DMS53 treated with DMSO at 0.1 percent for 48 hours (cell line): Measurements from ENCODE around the gene RNU5B-1.
"Not testable (repeated sequence)": the region's sequence is repeated elsewhere in the genome, so short reads cannot be mapped to it uniquely, and the experiment has no call there.

Experiments used
- DNase-seq: peaks from one replicate; lab custom pipeline; 2025; ENCODE audit not compliant: unreplicated experiment; lab: John Stamatoyannopoulos, UW

The RNU5B-1 gene

GRCh38 chr15:65339920-65340319 lies 35.4 kb downstream of the RNU5B-1 start:
- no peak for DNase-seq

- no peak for DNase-seq
Measured at GRCh38 chr15:65342493-65342892, 38.0 kb downstream of the RNU5B-1 start.

GRCh38 chr15:65343374-65343981 lies 39.0 kb downstream of the RNU5B-1 start:
- DNase-seq = no peak

DNA sequence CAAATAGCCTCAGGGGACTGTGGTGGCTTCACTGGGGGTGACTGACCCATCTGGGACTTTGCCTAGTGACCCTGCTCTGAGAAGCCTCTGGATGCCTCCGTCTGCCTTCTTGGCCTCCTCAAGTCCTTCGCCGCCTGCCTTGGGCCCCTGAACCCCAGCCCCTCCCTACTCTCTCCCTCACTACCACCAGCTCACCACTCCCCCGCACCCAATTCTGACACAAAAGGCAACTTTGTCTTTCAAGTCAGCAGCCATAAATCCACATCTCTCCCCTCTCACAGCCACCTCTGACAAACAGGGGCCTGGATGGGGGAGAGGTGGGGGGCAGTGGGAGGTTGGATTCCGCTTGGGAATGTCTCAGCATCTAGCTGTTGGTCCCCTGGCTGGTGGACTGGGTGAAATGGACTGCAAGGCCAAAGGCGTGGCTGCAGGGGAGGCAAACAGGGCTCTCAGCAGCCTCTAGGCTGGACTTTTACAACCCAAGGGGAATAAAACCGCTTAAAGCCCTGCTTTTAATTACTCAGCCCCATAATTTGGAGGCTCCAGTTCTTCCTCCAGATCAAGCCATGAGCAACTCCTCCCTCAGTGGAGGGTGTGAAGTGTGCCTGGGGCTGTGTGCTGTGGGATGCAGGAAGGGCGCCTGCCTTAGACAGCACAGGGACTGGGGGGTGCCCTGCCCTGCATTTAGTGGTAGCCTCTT lies 39.9 kb downstream of the RNU5B-1 start:
- DNase-seq = no peak

DNA sequence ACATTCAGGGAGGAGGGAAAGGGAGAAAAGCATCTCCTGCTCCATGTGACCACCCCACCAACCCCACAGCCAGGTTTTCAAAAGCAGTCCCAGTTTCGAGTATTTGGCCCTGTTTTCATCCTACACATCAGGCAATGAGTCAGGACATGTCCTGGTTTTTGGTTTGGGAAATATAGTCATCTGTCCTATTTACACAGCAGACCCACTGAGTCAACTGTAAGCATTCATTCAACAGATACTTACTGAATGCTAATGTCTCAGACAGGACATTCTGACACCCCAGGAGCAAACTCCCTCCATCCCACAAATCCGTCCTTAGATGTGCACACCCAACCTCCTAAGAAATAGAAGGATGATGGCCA lies 40.4 kb downstream of the RNU5B-1 start:
- no peak for DNase-seq

DNA sequence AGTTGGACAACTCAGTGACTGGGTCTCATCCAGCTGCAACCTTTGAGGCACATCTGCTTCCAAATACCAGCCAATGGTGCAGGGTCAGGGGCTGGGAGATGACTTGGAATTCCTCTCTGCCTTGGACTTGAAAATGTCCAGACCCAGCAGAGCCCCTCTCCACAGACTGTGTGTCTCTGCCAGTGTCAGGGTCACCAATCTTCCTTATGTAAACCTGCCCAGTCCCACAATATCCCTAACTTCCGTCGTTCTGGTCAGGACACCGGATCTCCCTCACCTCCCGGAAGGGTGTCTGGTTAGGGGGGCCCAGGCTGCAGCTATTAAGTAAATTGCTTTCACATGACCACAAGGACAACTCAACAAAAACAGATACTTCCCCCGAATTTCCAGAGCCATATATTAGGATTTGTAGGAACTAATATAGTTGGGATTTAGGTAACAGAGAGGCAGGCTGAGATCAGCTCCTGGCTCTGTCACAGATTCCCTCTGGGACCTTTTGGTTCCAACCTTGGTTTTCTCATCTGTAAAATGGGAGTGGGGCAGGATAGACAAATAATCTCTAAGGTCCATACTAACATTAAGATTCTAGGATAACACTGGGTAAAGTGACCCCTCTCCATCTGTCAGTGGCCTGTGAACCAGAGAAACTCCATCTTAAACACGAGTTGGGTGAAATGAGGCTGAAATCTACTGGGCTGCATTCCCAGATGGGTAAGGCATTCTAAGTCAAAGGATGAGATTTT lies 42.5 kb downstream of the RNU5B-1 start:
- DNase-seq = no peak

GRCh38 chr15:65347756-65348155 lies 43.3 kb downstream of the RNU5B-1 start:
- not testable (repeated sequence) for DNase-seq

DNA sequence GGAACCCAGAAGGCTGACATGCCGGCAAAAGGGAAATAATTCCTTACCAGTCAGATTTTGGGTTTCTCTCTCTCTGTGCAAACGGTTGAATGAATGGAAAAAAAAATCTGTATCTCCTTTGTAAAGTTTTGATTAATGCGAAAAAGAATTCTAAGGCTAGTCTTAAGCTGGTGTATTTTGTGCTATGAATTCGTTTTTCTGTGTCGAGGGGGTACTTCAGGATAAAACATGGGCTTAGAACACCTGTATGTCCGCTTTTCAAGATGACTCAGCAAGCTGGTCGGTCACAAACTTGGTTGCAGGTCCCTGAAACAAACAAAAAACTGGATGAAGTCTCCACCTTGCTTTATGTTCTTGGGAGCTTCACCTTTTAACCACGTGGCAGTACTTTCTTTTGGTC lies 44.9 kb downstream of the RNU5B-1 start:
- DNase-seq = no peak

DNA sequence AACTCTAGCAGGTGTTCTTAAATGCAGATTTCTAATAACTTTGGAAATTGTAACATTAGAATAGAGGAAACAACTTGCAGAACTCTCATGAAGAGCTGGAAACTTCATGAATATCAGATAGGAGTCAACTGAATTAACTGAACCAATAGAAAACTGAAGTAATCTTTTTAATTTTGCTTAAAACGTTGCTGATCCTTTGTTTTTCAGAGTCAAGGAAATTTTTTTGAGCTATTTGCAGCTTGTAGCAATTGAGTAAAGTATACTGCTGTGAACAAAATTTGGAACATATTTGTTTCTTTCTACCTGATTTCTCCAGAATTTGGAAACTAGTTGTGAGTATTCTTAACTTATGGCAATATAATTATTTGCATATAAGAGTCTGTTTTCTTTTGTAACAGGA lies 47.5 kb downstream of the RNU5B-1 start:
- DNase-seq = not testable (repeated sequence)
